D721Med (cell line): ENCODE data around the gene TNIP3.

Experiments used
- DNase-seq: peaks from one replicate; pipeline ENCODE4 v3.0.0; 2011; ENCODE audit warnings: low spot score; ENCODE audit not compliant: insufficient read length
- FAIRE-seq: peaks from 2 replicates; lab custom pipeline; 2011; peaks lifted over from hg19 to GRCh38; lab: Jason Lieb, UNC
- TF ChIP-seq, protein P1 (sequence below): IDR thresholded peaks from 2 replicates; pipeline ENCODE4 v1.5.1; 2012; ENCODE audit warnings: mild to moderate bottlenecking, control low read depth; ENCODE audit not compliant: insufficient read depth; ENCODE audit errors: missing control alignments

TNIP3 gene

DNA sequence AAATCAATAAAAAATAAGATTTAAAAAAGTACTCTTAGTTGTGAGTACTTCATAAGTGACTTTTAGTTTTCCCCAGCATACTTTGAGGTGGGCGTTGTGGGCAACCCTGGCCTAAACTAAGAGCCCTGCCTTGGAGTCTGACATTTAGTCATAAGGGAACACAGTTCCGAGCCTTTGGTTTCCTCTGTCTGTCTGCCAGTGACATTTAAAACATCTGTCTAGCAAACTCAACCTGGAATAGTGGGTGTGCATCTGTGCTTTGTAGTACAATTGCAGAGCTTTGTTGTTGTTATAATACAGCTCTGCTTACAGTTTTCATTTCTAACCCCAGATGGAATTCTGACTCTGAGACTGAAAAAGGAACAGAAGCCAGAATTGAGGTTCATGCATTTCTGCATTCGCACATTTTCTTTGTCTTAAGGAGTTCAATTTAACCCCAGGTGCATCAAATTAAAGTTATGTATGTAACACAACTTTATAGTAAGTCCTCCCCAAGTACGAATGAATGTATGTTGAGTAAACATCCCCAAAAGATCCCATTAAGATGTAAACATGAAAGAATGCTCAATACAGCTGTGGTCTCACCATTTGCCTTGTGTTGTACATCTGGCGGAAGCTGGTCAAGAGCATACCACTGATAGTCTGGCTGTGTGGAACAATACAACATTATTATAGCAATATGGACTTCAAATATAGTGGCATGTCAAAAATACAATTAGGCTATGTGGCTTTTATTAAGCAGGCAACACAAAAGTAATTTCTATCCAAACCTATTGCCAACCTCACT is 25.9 kb downstream of the TNIP3 start:
- TF ChIP-seq, protein P1, sequence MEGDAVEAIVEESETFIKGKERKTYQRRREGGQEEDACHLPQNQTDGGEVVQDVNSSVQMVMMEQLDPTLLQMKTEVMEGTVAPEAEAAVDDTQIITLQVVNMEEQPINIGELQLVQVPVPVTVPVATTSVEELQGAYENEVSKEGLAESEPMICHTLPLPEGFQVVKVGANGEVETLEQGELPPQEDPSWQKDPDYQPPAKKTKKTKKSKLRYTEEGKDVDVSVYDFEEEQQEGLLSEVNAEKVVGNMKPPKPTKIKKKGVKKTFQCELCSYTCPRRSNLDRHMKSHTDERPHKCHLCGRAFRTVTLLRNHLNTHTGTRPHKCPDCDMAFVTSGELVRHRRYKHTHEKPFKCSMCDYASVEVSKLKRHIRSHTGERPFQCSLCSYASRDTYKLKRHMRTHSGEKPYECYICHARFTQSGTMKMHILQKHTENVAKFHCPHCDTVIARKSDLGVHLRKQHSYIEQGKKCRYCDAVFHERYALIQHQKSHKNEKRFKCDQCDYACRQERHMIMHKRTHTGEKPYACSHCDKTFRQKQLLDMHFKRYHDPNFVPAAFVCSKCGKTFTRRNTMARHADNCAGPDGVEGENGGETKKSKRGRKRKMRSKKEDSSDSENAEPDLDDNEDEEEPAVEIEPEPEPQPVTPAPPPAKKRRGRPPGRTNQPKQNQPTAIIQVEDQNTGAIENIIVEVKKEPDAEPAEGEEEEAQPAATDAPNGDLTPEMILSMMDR: no peak
- FAIRE-seq (no peak), DNase-seq (no peak)

DNA sequence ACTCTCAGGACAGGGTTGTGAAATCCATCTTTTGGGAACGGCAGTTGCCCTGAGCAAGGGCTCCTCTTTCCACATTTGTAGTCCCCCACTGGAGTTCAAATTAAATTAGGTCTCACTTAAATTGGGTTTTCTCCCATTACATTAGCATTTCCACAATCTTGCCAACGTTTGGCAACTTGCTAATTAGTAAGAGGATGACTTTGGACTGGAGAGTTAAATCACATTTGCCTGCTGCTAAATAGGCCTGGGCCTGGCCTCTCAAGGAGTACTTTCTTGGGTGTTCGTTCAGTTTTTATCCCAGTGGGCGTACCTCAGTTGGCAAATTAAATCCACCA is 33.8 kb downstream of the TNIP3 start:
- DNase-seq: no peak
- TF ChIP-seq, protein P1: no peak
- no peak for FAIRE-seq

DNA sequence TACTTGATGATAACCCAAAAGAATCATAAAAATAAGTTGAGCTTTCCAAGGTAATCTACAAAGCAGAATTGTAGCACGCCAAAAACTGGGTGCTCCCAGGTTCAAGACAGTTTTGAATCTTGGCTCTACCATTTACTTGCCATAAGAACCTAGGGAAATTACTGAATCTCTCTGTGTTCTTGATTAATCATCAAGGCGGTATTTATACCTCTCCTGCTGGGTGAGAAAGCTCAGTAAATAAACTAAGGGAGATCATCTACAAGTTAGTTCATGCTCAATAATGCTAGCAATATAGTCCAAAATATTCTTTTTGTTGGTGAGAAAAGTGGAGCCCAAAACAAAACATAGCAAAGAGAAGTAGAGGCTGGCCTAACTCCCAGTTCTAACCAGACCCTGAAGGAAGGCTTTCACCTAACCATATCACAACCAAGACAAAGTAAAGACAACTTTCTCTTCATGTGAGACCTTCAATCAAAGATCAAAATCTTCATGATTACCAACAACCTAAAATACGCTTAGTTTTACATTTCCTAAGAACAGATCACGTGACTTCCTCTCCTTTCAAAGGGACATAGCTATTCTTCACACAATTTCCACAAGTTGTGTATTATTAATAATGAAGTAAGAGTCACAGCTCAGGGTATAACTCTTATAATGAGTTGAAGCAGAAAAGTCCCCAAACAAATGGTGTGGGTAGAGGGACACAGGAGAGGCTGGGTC is 34.4 kb downstream of the TNIP3 start:
- FAIRE-seq: no peak
- TF ChIP-seq, protein P1: no peak
- no peak for DNase-seq

DNA sequence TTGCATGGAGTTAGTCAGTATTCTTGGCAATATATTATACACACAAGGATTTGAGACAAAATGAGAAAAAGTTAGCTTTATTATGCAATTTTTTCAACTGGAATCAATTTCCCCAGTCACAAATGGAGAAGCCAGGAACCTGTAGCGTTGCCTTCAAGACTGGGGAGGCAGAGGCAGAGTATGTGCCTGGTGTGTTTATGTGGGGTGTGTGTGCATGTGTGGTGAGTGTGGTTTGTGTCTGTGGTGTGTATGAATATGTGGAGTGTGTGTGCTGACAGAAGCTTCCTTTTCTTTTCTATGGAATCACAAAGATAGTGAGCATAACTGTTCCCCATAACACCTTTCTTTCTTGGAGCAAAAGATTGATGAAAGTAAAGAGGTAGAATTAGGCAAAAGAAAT is 37.0 kb downstream of the TNIP3 start:
- TF ChIP-seq, protein P1: no peak
- FAIRE-seq: no peak
- DNase-seq: no peak

DNA sequence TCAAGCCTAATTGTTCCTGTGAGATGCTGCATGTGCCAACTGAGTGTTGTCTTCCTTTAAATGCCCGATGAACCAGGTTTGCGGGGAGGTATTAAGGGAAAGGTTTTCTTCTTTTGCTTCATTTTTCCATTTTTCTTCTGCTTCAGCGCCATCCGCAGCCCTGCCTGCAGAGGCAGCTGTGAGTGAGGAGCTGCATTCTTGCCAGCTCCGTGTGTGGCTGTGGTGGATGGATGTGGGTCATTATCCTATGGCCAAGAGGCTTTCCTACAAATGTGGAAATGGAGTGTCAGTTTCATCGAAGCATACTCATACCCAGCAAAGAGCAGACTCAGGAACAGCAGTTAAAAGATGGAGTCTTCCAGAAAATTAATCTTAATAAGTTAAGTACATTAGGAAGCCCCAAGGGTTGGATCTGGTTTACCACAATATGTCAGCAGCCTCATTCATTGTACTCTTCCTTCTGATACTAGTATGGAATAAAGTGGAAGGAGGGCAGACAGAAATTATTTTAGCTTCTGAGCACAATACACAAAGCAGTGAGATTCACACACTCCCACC is 37.6 kb downstream of the TNIP3 start:
- TF ChIP-seq, protein P1: no peak
- DNase-seq (no peak), FAIRE-seq (no peak)

DNA sequence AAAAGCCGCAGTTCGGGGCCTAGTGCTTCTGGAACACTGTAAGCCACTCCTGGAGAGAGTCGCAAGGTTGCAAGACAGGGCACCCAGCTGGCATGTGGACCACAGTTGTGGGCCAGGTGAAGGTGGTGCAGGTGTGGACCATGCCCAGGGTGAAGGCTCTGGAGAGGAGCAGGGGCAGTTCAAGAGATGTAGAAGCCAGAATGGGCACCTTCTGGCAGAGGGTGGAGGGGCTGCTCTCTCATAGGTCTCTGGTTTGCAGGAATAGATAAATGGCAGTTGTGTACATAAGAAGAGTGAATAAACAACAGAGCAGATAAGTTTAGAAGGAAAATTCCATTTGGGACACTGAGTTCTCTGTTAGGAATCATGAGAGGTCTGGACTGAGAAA is 38.6 kb downstream of the TNIP3 start:
- TF ChIP-seq, protein P1: no peak
- FAIRE-seq: no peak
- DNase-seq: no peak
